K562 (cell line): ENCODE data around the gene ARHGEF4. TPM values are rescaled to one million over a fixed set of nuclear protein-coding genes. Genes with fewer than 3 reads are reported as not detected.

ENCODE experiments used
- ATAC-seq: fragments of 200-7000 bp; cut with Tn5 transposase; 3 replicates; pipeline ENCODE4 v1.9.1; 2020; ENCODE audit warnings: moderate library complexity
- BruUV-seq: library from RNA; stranded (reverse); fragments of 400-500 nt; replicated peaks from 2 replicates; lab custom pipeline; 2021; lab: Mats Ljungman, UMichigan
- CTCF ChIA-PET: fragments of 300-600 bp; formaldehyde crosslinking; extraction: SDS; loops from one replicate; lab custom pipeline; 2021; ENCODE audit warnings: low intra/inter-chr PET ratio; lab: Yijun Ruan, JAX
- POLR2A ChIA-PET: fragments of 300-600, 350-650 bp; sonication (Branson Sonifier 250); formaldehyde crosslinking; extraction: SDS; loops from one replicate; lab custom pipeline; 2021; ENCODE audit warnings: antibody characterized with exemption, inconsistent platforms; lab: Yijun Ruan, JAX
- DNase-seq, 4 experiments: peaks; one replicate each; pipeline versions ENCODE4 v3.0.0 to v3.0.0-alpha.2; 2011 to 2018; ENCODE audit warnings: low spot score in 3 of 4, mixed read lengths in 3 of 4; ENCODE audit errors: extremely low read depth in 1 of 4
- FAIRE-seq: peaks from 2 replicates; lab custom pipeline; 2011; peaks lifted over from hg19 to GRCh38; lab: Jason Lieb, UNC
- H2AFZ ChIP-seq: 2 replicates; pipeline ENCODE4 v1.6.0; 2011; ENCODE audit warnings: low read depth, low read length, control low read depth, inconsistent platforms
- H3K27ac ChIP-seq: fragments of 200-600 bp; 3 replicates; pipeline ENCODE4 v1.8.0; 2011; ENCODE audit warnings: low read depth, mild to moderate bottlenecking, control low read depth, inconsistent platforms, low read length, moderate library complexity, mixed read lengths; ENCODE audit errors: extremely low read depth
- H3K27me3 ChIP-seq, 2 experiments: fragments of 300-600 bp in 1 of 2; 2 replicates in 1 of 2; 3 replicates in 1 of 2; pipeline versions ENCODE4 v1.6.0 to v1.8.0; 2011; ENCODE audit warnings: inconsistent platforms in 2 of 2, low read length in 2 of 2, mild to moderate bottlenecking in 1 of 2, mixed read lengths in 1 of 2, moderate library complexity in 1 of 2; ENCODE audit not compliant: control insufficient read depth in 2 of 2, insufficient read depth in 2 of 2
- H3K36me3 ChIP-seq: fragments of 300-600 bp; 3 replicates; pipeline ENCODE4 v1.8.0; 2011; ENCODE audit warnings: mild to moderate bottlenecking, low read length, inconsistent platforms; ENCODE audit not compliant: control insufficient read depth, insufficient read depth
- H3K4me1 ChIP-seq, 2 experiments: fragments of 200-600 bp in 1 of 2; replicated peaks in 1 of 2; 2 replicates in 1 of 2; 3 replicates in 1 of 2; pipeline versions ENCODE4 v1.5.1 to v1.8.0; 2011; ENCODE audit warnings: inconsistent platforms in 2 of 2, low read length in 2 of 2, mild to moderate bottlenecking in 1 of 2, mixed read lengths in 1 of 2, moderate library complexity in 1 of 2; ENCODE audit not compliant: control insufficient read depth in 2 of 2, insufficient read depth in 2 of 2
- H3K4me2 ChIP-seq: 2 replicates; pipeline ENCODE4 v1.6.1; 2011; ENCODE audit warnings: low read length, control low read depth, inconsistent platforms, mixed read lengths; ENCODE audit not compliant: insufficient read depth
- H3K4me3 ChIP-seq: fragments of 200-600 bp; sonication (generic), shearing (Covaris generic); 2 replicates; pipeline ENCODE4 v1.5.1; 2016; ENCODE audit warnings: control low read depth, inconsistent platforms
- H3K79me2 ChIP-seq: fragments of 200-600 bp; 3 replicates; pipeline ENCODE4 v1.8.0; 2011; ENCODE audit warnings: low read length, inconsistent platforms; ENCODE audit not compliant: control insufficient read depth, insufficient read depth
- H3K9ac ChIP-seq, 2 experiments: 2 replicates each; pipeline versions ENCODE4 v1.6.0 to v1.6.1; 2011; ENCODE audit warnings: low read depth in 2 of 2, low read length in 2 of 2, control low read depth in 1 of 2, inconsistent platforms in 1 of 2, mild to moderate bottlenecking in 1 of 2, mixed read lengths in 1 of 2; ENCODE audit not compliant: insufficient read depth in 1 of 2
- H3K9me1 ChIP-seq: one replicate; pipeline ENCODE4 v1.6.0; 2011; ENCODE audit warnings: inconsistent platforms, mild to moderate bottlenecking, low read length, moderate library complexity; ENCODE audit not compliant: control insufficient read depth, insufficient read depth
- H3K9me3 ChIP-seq: replicated peaks from 2 replicates; pipeline ENCODE4 v1.5.1; 2011; ENCODE audit warnings: low read depth, low read length, inconsistent platforms; ENCODE audit not compliant: control insufficient read depth, insufficient read depth
- H4K20me1 ChIP-seq: replicated peaks from 2 replicates; pipeline ENCODE4 v1.6.1; 2011; ENCODE audit warnings: low read length, inconsistent platforms, mixed read lengths; ENCODE audit not compliant: control insufficient read depth, insufficient read depth
- CREB3L1 ChIP-seq: fragments of 450-650 bp; IDR thresholded peaks from 2 replicates; pipeline ENCODE4 v1.6.1; 2014; ENCODE audit warnings: low read depth, mild to moderate bottlenecking, moderate library complexity, borderline replicate concordance
- KHSRP ChIP-seq: fragments of 450-650 bp; IDR thresholded peaks from 2 replicates; pipeline ENCODE4 v1.6.1; 2017
- SMAD1 ChIP-seq: fragments of 150-350 bp; IDR thresholded peaks from 2 replicates; pipeline ENCODE4 v1.6.1; 2014; ENCODE audit warnings: low read length, low read depth; ENCODE audit not compliant: partially characterized antibody
- XRCC5 ChIP-seq: fragments of 200-400 bp; formaldehyde crosslinking; IDR thresholded peaks from 2 replicates; pipeline ENCODE4 v1.6.1; 2017; ENCODE audit warnings: low read depth, mild to moderate bottlenecking, low read length
- WGBS: fragments of 100-300 bp; shearing (Covaris generic); methylation state at CpG from one replicate; pipeline ENCODE4 v1.1.6; 2016; ENCODE audit warnings: low coverage, mixed read lengths; ENCODE audit not compliant: insufficient coverage; ENCODE audit errors: missing lambda C conversion rate; 5-methylcytosine and 5-hydroxymethylcytosine counted together
- in situ Hi-C: fragments of 300-500 bp; cut with MboI; formaldehyde crosslinking; loops from 4 replicates; pipeline ENCODE4 v1.15.0; 2018; ENCODE audit warnings: inconsistent platforms, mixed read lengths
- intact Hi-C: fragments of 100-400 bp; cut with micrococcal nuclease; formaldehyde crosslinking; loops from 2 replicates; pipeline ENCODE4 v1.14.2; 2022
- polyA plus RNA-seq, 8 experiments: library from polyadenylated mRNA; depleted of rRNA in 4 of 8; stranded (reverse) in 5 of 8; unstranded in 3 of 8; fragments of >200 nt; fragmentation: Nextera tagmentation in 2 of 8; fragmentation: Illumina TruSeq in 1 of 8; extraction: Ambion mirVana in 2 of 8; extraction: Trizol in 1 of 8; gene quantifications; 2 replicates each; pipeline versions ENCODE4 v1.2.1 to v1.2.3, GENCODE V29; 2011 to 2014; ENCODE audit warnings: inconsistent platforms in 1 of 8, missing spikeins in 1 of 8
- total RNA-seq, 7 experiments: library from RNA; depleted of rRNA in 6 of 7; stranded (reverse); fragments of >200 nt in 6 of 7; fragmentation: Illumina TruSeq in 2 of 7; extraction: Trizol in 2 of 7; gene quantifications; 2 replicates each; pipeline versions ENCODE4 v1.2.1 to v1.2.3, GENCODE V29; 2011 to 2021; ENCODE audit warnings: low replicate concordance in 1 of 7
- TF ChIP-seq, protein P1 (sequence below): conservative IDR thresholded peaks from 2 replicates; pipeline ENCODE4 v1.6.1; 2011; ENCODE audit warnings: low read depth, mild to moderate bottlenecking, low read length; ENCODE audit not compliant: control insufficient read depth

ARHGEF4 gene
- total and polyA plus RNA-seq, 9 of the 15 experiments (the other 6 are each of a cell fraction or from before 2014, with no cell fraction given): not detected

GRCh38 chr2:131009713-131010475 is 173.2 kb downstream of the ARHGEF4 start:
- POLR2A ChIA-PET: interaction anchor here (1.2 kb wide), 1 partner anchor 23 kb away, joined by 3 read pairs; no protein-coding TSS in a partner anchor
- H3K4me1 ChIP-seq: no peaks in the 10 kb centered on the region
- no peak overlapping the region for H3K27ac ChIP-seq
- H3K36me3 ChIP-seq: no peaks in the 10 kb centered on the region
- no peak for TF ChIP-seq CREB3L1
- TF ChIP-seq SMAD1: no peak
- TF ChIP-seq KHSRP: no peak
- TF ChIP-seq XRCC5: no peak
- TF ChIP-seq, protein P1, sequence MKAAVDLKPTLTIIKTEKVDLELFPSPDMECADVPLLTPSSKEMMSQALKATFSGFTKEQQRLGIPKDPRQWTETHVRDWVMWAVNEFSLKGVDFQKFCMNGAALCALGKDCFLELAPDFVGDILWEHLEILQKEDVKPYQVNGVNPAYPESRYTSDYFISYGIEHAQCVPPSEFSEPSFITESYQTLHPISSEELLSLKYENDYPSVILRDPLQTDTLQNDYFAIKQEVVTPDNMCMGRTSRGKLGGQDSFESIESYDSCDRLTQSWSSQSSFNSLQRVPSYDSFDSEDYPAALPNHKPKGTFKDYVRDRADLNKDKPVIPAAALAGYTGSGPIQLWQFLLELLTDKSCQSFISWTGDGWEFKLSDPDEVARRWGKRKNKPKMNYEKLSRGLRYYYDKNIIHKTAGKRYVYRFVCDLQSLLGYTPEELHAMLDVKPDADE: no peak
- TF ChIP-seq, all 486 proteins: peak for 0
- no TSS peak for BruUV-seq
- H3K9me3 ChIP-seq: no peaks in the 10 kb centered on the region
- H2AFZ ChIP-seq: no peak overlapping the region
- in situ Hi-C loops: no loop called here
- H4K20me1 ChIP-seq: no peaks in the 10 kb centered on the region
- DNase-seq (no peak), ATAC-seq (no peak), FAIRE-seq (no peak)
- H3K9ac ChIP-seq: no peak overlapping the region
- no peaks in the 10 kb centered on the region for H3K79me2 ChIP-seq
- peaks cover 32 to 57% of the 10 kb centered on the region in 2 experiments; a peak in 4 of 5 replicates for H3K27me3 ChIP-seq
- no peak overlapping the region for H3K4me2 ChIP-seq
- 1% methylated on average over 6 of the region's 6 CpGs for WGBS
- CTCF ChIA-PET: no interaction called here
- intact Hi-C loops: loop anchor here (10.0 kb wide), 1 partner anchor 385 kb away; no protein-coding TSS in a partner anchor
- no peaks in the 10 kb centered on the region for H3K9me1 ChIP-seq
- H3K4me3 ChIP-seq: no peak overlapping the region
